NCI-H446 treated with DMSO at 0.1 percent for 48 hours (cell line): ENCODE measurements around the gene HOTAIR.

Experiments used
- DNase-seq: peaks from one replicate; lab custom pipeline; 2025; lab: John Stamatoyannopoulos, UW

The HOTAIR gene

GRCh38 chr12:53988541-53989226 lies 13.9 kb upstream of the HOTAIR start:
- DNase-seq: no peak

- DNase-seq: no peak
Observed at GRCh38 chr12:53987787-53988230, 13.1 kb upstream of the HOTAIR start.

- no peak for DNase-seq
Observed at GRCh38 chr12:53986686-53987483, 12.1 kb upstream of the HOTAIR start.

GRCh38 chr12:53985994-53986685 lies 11.4 kb upstream of the HOTAIR start:
- DNase-seq: no peak

DNA sequence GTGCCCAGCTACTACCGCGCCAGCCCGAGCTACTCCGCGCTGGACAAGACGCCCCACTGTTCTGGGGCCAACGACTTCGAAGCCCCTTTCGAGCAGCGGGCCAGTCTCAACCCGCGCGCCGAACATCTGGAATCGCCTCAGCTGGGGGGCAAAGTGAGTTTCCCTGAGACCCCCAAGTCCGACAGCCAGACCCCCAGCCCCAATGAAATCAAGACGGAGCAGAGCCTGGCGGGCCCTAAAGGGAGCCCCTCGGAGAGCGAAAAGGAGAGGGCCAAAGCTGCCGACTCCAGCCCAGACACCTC lies 10.9 kb upstream of the HOTAIR start:
- DNase-seq: no peak

DNA sequence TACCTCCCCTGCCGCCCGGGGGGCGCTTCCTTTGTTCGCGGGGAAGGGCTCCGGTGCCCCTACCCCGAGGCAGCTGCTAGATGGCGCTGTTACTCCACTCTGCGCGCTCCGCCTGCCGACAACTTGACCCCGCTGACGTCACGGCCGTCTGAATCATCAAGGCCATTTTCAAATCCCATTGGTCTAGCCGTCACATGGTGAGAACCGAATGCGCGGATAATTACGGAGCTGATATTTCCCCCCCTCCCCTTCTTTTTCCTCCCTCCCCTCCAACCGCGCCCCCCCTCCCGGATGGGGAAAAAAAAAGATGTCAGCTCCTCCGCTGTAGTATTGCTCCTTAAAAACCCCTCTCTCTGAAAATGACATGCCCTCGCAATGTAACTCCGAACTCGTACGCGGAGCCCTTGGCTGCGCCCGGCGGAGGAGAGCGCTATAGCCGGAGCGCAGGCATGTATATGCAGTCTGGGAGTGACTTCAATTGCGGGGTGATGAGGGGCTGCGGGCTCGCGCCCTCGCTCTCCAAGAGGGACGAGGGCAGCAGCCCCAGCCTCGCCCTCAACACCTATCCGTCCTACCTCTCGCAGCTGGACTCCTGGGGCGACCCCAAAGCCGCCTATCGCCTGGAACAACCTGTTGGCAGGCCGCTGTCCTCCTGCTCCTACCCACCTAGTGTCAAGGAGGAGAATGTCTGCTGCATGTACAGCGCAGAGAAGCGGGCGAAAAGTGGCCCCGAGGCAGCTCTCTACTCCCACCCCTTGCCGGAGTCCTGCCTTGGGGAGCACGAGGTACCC lies 10.3 kb upstream of the HOTAIR start, which contains the start of gene HOXC10:
Gene HOXC10 (plus strand): TSS at position 246 of the 791 bp plus-strand sequence. CDS start 114 bp downstream, at position 360.
- DNase-seq: peak; percentile 88

DNA sequence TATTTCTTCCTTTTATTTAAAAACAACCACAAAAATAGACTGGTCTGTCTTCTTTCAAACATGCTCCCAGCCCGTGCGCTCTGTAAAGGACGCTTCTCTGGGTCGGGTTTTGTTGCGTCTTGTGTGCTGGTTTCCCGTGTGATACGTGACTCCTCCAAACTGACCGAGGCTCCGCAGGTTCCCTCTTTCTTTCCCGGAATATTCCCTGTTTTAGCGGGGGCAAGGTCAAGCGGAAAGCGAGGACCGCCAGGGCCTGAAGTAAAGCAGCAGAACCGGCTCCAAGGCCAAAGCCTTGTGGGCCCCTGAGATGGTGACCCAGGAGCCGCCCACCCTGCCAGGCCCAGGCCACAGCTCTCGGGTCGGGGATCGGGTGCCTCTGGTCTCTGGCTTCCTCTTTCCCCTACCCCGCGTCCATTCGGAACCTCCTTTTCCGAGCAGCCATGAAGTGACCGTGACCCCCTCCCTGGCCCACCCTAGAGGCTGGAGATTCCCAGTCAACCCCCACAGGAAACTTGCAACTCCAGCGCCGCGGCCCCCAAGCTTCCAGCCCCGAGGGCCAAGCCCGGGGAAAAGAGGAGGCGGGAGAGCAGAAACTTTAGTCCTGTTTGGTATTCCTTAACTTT lies 9.3 kb upstream of the HOTAIR start:
- DNase-seq: no peak

DNA sequence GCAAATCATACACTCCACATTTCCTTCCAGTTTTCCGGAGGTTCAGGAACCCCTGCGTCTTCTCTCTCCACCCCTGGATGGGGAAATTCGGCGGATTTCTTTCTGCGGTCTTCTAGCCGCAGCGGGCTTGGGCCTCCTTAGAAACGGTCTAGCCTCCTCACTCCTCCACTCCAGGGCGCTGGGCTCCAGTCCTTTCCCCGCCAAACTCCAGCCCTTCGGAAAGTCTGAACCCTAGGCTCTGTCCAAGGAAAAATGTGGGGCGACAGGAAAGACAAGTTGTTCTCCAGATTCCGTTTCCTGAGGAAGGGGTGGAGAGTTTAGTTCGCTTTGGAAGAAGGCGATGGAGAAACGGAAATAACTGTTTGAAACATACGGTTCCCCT lies 8.8 kb upstream of the HOTAIR start:
- DNase-seq: no peak

GRCh38 chr12:53982648-53983567 lies 8.2 kb upstream of the HOTAIR start:
- no peak for DNase-seq

DNA sequence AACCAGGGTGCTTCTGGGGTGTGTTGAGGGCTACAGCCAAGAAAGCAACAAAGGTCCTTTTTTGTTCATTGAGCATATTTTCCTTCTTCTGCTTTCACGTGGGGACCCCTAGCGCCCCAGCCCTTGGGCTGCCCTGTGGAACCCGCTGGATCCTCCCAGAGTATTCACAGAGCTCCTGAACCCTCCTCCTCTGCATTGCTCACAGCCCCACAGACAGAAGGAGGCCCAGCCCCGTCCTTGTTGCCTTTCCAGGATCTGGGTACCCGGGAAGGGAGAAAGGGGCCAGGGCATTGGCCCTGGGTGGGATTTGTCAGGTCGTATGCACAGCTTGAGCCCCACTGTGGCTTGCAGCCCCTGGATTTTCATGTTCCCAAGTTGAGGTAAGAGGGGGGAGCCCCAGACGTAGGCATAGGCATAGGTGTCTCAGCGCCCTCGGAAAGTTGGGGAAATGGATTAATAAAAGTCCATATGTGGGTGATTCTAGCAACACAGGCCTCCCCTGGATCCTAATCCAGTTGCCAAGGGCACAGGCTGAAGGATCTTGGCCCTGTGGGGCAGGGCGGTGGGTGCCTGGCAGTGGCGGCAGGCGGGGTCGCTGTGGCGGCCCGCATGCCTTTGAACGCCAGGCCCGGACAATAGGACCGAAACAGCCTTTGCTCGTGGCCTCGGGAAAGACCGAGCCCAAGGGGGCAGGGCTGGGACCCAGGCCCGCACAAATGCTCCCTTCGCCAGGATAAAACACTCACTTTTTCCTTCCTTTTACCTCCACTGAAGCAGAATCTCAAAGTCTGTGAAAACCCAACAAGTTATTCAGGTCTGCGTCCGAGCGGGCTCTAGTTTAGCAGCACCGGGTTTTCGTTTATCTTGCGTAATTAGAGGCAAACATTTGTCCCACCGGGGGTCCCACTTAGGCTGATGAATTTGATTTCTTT lies 7.1 kb upstream of the HOTAIR start:
- DNase-seq: no peak

GRCh38 chr12:53980802-53981496 lies 6.2 kb upstream of the HOTAIR start:
- DNase-seq: no peak

GRCh38 chr12:53980104-53980801 lies 5.5 kb upstream of the HOTAIR start:
- no peak for DNase-seq

GRCh38 chr12:53978477-53979356 lies 4.0 kb upstream of the HOTAIR start:
- no peak for DNase-seq

- DNase-seq: no peak
Observed at GRCh38 chr12:53977596-53978445, 3.1 kb upstream of the HOTAIR start.

DNA sequence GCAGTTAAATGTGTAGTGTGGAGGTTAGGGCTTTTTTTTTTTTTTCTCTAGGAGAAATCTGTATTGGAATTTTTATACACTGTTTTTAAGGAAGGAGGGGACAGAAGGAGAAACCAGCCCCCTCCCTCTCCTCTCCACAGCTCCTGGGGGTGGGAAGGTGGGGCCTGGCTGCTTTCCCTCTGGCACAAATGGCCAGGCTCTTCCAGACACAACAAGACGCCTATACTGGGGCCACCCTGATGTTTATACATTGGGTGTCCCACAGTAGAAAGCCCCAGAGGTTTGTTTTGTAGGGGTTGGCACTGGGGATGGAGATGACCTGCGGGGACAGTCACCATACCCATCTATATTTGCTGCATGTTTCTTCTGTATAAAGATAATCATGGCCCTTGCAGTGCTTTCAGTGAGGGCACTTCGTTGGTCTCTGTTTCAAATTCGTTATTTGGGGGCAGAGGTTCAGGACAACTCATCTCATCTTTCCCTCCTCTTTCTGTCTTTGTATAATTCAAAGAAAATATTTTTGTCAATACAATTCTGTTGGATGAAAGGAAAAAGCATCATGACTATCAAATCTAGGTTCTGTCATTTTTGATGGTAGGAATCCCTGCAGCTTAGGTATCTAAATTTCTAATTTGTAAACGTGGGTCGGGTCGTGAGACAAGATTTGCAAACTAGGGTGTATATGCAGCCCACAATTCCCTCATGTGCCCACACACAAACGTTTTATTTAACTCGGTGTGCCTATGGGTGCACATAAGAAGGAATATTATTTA lies 2.3 kb upstream of the HOTAIR start:
- no peak for DNase-seq
